Gastroesophageal sphincter (tissue), 4 donors: ENCODE data around the gene GSDMA. TPM values are rescaled to one million over a fixed set of nuclear protein-coding genes. Genes with fewer than 3 reads are reported as not detected.

Experiments
- ATAC-seq: fragments of 150-250 bp; one replicate; pipeline ENCODE4 v1.9.1; 2016; ENCODE audit warnings: mild to moderate bottlenecking, moderate library complexity
- H3K27ac ChIP-seq, 4 donors: fragments of 200-600 bp; sonication (generic) in 3 of 4; 1 replicate in 3 of 4; 2 replicates in 1 of 4; pipeline ENCODE4 v1.5.1; 2016 to 2019
- H3K27me3 ChIP-seq: fragments of 200-600 bp; sonication (generic); one replicate; pipeline ENCODE4 v1.5.1; 2019
- H3K36me3 ChIP-seq, 2 donors: fragments of 200-600 bp; sonication (generic); one replicate each; pipeline ENCODE4 v1.5.1; 2019; ENCODE audit warnings: control low read depth in 1 of 2
- H3K4me1 ChIP-seq, 3 donors: fragments of 200-600 bp; sonication (generic); 1 replicate in 2 of 3; 2 replicates in 1 of 3; pipeline ENCODE4 v1.5.1; 2016 to 2019; ENCODE audit warnings: control low read depth in 2 of 3
- H3K4me3 ChIP-seq, 2 donors: fragments of 200-600 bp; sonication (generic); one replicate each; pipeline ENCODE4 v1.5.1; 2019; ENCODE audit warnings: mild to moderate bottlenecking in 1 of 2, moderate library complexity in 1 of 2
- H3K9me3 ChIP-seq, 3 donors: fragments of 200-600 bp; sonication (generic); one replicate each; pipeline ENCODE4 v1.5.1; 2017 to 2019; ENCODE audit warnings: control low read depth in 2 of 3
- EP300 ChIP-seq: sonication (generic); formaldehyde crosslinking; IDR thresholded peaks from one replicate; pipeline ENCODE4 v1.6.1; 2017; ENCODE audit warnings: antibody characterized with exemption, mild to moderate bottlenecking
- POLR2A ChIP-seq, 2 donors: fragments of 450-650 bp; IDR thresholded peaks; one replicate each; pipeline ENCODE4 v1.6.1; 2017; ENCODE audit warnings: antibody characterized with exemption in 2 of 2, mild to moderate bottlenecking in 2 of 2, moderate library complexity in 1 of 2
- POLR2AphosphoS5 ChIP-seq: sonication (generic); formaldehyde crosslinking; IDR thresholded peaks from one replicate; pipeline ENCODE4 v1.6.1; 2017; ENCODE audit warnings: antibody characterized with exemption
- WGBS, 2 donors: methylation state at CpG; one replicate each; pipeline ENCODE4 v1.1.5; 2018; ENCODE audit warnings: low coverage in 1 of 2; 5-methylcytosine and 5-hydroxymethylcytosine counted together
- total RNA-seq, 4 donors: library from RNA; depleted of rRNA; stranded (reverse); fragments of >200 nt; gene quantifications; one replicate each; pipeline ENCODE4 v1.1.0, GENCODE V29; 2016
- TF ChIP-seq, protein P1 (sequence below), 4 experiments: fragments of 200-600 bp in 2 of 4; fragments of 450-650 bp in 2 of 4; sonication (generic) in 1 of 4; IDR thresholded peaks; one replicate each; pipeline ENCODE4 v1.5.1; 2017 to 2019; ENCODE audit warnings: antibody characterized with exemption in 4 of 4, mild to moderate bottlenecking in 2 of 4, moderate library complexity in 2 of 4

Gene GSDMA
- total RNA-seq, 4 donors from 2014 or later, result 0.35 to 1.6 (median 0.54) TPM; not detected in 1

DNA sequence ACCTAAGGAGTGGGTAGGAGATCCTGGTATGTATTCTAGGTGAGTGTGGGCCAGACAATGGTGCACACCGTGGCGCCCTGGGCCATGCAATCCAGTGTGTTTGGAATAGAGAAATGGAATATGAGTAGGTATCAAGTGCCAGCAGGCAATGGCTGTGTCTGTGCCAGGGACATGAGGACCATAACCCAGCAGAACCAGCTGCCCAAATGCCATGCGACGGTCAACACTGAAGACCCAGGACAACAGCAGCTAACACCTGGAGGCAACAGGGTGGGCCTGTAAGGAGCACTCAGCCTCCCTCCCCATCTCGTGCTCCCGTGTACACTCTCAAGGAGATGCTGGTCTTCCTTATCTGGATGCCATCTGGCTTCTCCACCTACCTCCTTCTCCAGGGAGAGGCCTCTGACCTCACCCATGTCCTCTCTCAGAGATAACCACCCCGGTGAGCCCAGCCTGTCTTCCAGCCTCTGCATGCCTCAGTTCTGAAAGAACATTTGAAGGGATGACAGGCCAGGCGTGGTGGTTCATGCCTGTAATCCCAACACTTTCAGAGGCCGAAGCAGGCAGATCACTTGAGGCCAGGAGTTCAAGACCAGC, 43.6 kb upstream of the GSDMA start:
- 92 to 100% methylated on average over 2 of the region's 9 CpGs for WGBS, 2 donors
- no peaks in the 10 kb centered on the region for H3K27me3 ChIP-seq
- TF ChIP-seq POLR2A (IDR thresholded peaks at IDR 0.05), result no peak
- TF ChIP-seq EP300, result no peak
- TF ChIP-seq POLR2AphosphoS5, result no peak
- TF ChIP-seq, protein P1, sequence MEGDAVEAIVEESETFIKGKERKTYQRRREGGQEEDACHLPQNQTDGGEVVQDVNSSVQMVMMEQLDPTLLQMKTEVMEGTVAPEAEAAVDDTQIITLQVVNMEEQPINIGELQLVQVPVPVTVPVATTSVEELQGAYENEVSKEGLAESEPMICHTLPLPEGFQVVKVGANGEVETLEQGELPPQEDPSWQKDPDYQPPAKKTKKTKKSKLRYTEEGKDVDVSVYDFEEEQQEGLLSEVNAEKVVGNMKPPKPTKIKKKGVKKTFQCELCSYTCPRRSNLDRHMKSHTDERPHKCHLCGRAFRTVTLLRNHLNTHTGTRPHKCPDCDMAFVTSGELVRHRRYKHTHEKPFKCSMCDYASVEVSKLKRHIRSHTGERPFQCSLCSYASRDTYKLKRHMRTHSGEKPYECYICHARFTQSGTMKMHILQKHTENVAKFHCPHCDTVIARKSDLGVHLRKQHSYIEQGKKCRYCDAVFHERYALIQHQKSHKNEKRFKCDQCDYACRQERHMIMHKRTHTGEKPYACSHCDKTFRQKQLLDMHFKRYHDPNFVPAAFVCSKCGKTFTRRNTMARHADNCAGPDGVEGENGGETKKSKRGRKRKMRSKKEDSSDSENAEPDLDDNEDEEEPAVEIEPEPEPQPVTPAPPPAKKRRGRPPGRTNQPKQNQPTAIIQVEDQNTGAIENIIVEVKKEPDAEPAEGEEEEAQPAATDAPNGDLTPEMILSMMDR (IDR thresholded peaks at IDR 0.05), result no peak
- H3K4me1 ChIP-seq, result peaks cover 0 to 6% (median 0%) of the 10 kb centered on the region in 3 donors
- no peak for ATAC-seq
- H3K4me3 ChIP-seq, result no peak overlapping the region
- H3K9me3 ChIP-seq, result no peaks in the 10 kb centered on the region
- H3K27ac ChIP-seq, result no peak overlapping the region
- H3K36me3 ChIP-seq, result peaks cover 0 to 62% of the 10 kb centered on the region in 2 donors

GRCh38 chr17:39920218-39921210, 42.3 kb upstream of the GSDMA start:
- ATAC-seq, result no peak
- WGBS, 2 donors, result 67 to 86% methylated on average over 1 to 6 of the region's 19 CpGs
- Histone ChIP-seq H3K27me3 (no peaks in the 10 kb centered on the region), H3K4me3 (no peak overlapping the region), H3K36me3 (peaks cover 0 to 65% of the 10 kb centered on the region in 2 donors), H3K4me1 (peaks cover 0 to 19% (median 3%) of the 10 kb centered on the region in 3 donors), H3K9me3 (no peaks in the 10 kb centered on the region), H3K27ac (no peak overlapping the region)
- TF ChIP-seq EP300 (no peak), POLR2AphosphoS5 (no peak), POLR2A (IDR thresholded peaks at IDR 0.05) (no peak)
- TF ChIP-seq, protein P1 (IDR thresholded peaks at IDR 0.05), result no peak

GRCh38 chr17:39921323-39921722, 41.5 kb upstream of the GSDMA start:
- TF ChIP-seq POLR2AphosphoS5 (no peak), POLR2A (IDR thresholded peaks at IDR 0.05) (no peak), EP300 (no peak)
- TF ChIP-seq, protein P1 (IDR thresholded peaks at IDR 0.05), result no peak
- Histone ChIP-seq H3K4me3 (no peak overlapping the region), H3K27ac (no peak overlapping the region), H3K4me1 (peaks cover 0 to 27% (median 11%) of the 10 kb centered on the region in 3 donors), H3K36me3 (peaks cover 0 to 65% of the 10 kb centered on the region in 2 donors), H3K9me3 (no peaks in the 10 kb centered on the region), H3K27me3 (no peaks in the 10 kb centered on the region)
- WGBS, 2 donors, result 67 to 88% methylated on average over 3 to 4 of the region's 5 CpGs
- no peak for ATAC-seq

DNA sequence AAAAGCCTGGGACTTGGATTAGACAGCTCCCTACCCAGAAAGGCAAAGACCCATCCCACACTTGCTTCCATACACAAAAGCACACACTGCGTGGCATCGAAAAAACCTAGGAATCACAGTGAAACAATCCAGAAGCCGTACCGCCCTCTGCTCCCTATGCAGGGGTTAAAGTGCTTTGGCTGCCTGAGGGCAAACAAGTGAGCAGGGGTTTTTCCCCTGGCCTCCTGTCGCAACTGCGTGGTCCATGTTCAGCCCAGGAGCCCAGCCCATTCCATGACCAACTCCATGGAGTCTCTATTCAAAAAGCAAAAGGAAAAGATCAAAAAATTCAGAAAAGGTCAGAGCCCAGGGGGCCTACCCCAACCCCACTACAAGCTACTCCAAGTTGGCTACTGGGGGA, 40.8 kb upstream of the GSDMA start:
- Histone ChIP-seq H3K27me3 (no peaks in the 10 kb centered on the region), H3K4me3 (no peak overlapping the region), H3K36me3 (peaks cover 0 to 59% of the 10 kb centered on the region in 2 donors), H3K9me3 (no peaks in the 10 kb centered on the region), H3K4me1 (peaks cover 0 to 34% (median 16%) of the 10 kb centered on the region in 3 donors), H3K27ac (no peak overlapping the region)
- WGBS, 2 donors, result 79% methylated on average over 2 of the region's 6 CpGs; no CpG with 5 or more reads in 1 of the 2 donors
- ATAC-seq, result no peak
- TF ChIP-seq, protein P1 (IDR thresholded peaks at IDR 0.05), result no peak
- TF ChIP-seq POLR2AphosphoS5, result no peak
- TF ChIP-seq EP300, result no peak
- TF ChIP-seq POLR2A (IDR thresholded peaks at IDR 0.05), result no peak
